ENCODE measurements around the gene SLC2A11. TPM values are rescaled to one million over a fixed set of nuclear protein-coding genes. Genes with fewer than 3 reads are reported as not detected.
A peak's percentile ranks its signal among the peaks of the same experiment; 100 is the strongest.

SLC2A11 gene
- total and polyA plus RNA-seq, 9 of the 15 experiments (the other 6 are each of a cell fraction or from before 2014, with no cell fraction given), result 0.44 to 2.7 (median 2.1) TPM

- no peak overlapping the region for H3K4me3 ChIP-seq
- H2AFZ ChIP-seq (ENCODE audit: low read depth, low read length), result no peak overlapping the region
- peaks cover 38% of the 10 kb centered on the region; the same call in 2 of the 3 replicates for H3K36me3 ChIP-seq (ENCODE audit: control insufficient read depth, insufficient read depth, low read length)
- ATAC-seq (no peak), DNase-seq (ENCODE audit: extremely low read depth in 1 of 4, low spot score in 3 of 4) (no peak), FAIRE-seq (no peak)
- no TSS peak for BruUV-seq (replicated peaks)
- in situ Hi-C loops (cut with MboI) (no loop called here), intact Hi-C loops (cut with micrococcal nuclease) (no loop called here)
- ChIA-PET CTCF (ENCODE audit: low intra/inter-chr PET ratio) (no interaction called here), POLR2A (interaction anchor here (0.7 to 1.5 kb wide), 4 partner anchors 9 to 217 kb away, joined by 3 to 5 read pairs (median 4); no protein-coding TSS in a partner anchor)
- H3K9ac ChIP-seq (ENCODE audit: insufficient read depth in 1 of 2, low read depth in 2 of 2, low read length in 2 of 2), result peak overlapping the region in 1 of 2 experiments; percentile 17; a peak in 1 of 4 replicates
- H3K9me3 ChIP-seq (replicated peaks; ENCODE audit: control insufficient read depth, insufficient read depth, low read depth, low read length), result no peaks in the 10 kb centered on the region
- no peaks in the 10 kb centered on the region for H3K79me2 ChIP-seq (ENCODE audit: control insufficient read depth, insufficient read depth, low read length)
- peaks cover 2 to 39% of the 10 kb centered on the region in 2 experiments; a peak in 4 of 5 replicates for H3K4me1 ChIP-seq (replicated peaks in 1 of 2; ENCODE audit: control insufficient read depth in 2 of 2, insufficient read depth in 2 of 2, low read length in 2 of 2)
- H3K4me2 ChIP-seq (ENCODE audit: insufficient read depth, low read length), result no peak overlapping the region
- no peaks in the 10 kb centered on the region; the same call in 1 of the 2 replicates for H4K20me1 ChIP-seq (replicated peaks; ENCODE audit: control insufficient read depth, insufficient read depth, low read length)
- no peak overlapping the region for H3K27ac ChIP-seq (ENCODE audit: extremely low read depth, low read depth, low read length)
- WGBS (ENCODE audit: insufficient coverage, low coverage, missing lambda C conversion rate), result 37% methylated on average over 6 of the region's 11 CpGs
- H3K27me3 ChIP-seq (ENCODE audit: control insufficient read depth in 2 of 2, insufficient read depth in 2 of 2, low read length in 2 of 2), result no peaks in the 10 kb centered on the region
- H3K9me1 ChIP-seq (ENCODE audit: control insufficient read depth, insufficient read depth, low read length), result no peaks in the 10 kb centered on the region
- TF ChIP-seq MTA1 (IDR thresholded peaks at IDR 0.05; ENCODE audit: borderline replicate concordance), result no peak
Observed at GRCh38 chr22:23835484-23836144, 22.1 kb upstream of the SLC2A11 start.

GRCh38 chr22:23836281-23836680 is 21.4 kb upstream of the SLC2A11 start:
- intact Hi-C loops (cut with micrococcal nuclease), result no loop called here
- Histone ChIP-seq H3K4me1 (replicated peaks in 1 of 2; ENCODE audit: control insufficient read depth in 2 of 2, insufficient read depth in 2 of 2, low read length in 2 of 2) (peaks cover 2 to 39% of the 10 kb centered on the region in 2 experiments; a peak in 4 of 5 replicates), H4K20me1 (replicated peaks; ENCODE audit: control insufficient read depth, insufficient read depth, low read length) (no peaks in the 10 kb centered on the region; the same call in 1 of the 2 replicates), H3K36me3 (ENCODE audit: control insufficient read depth, insufficient read depth, low read length) (peaks cover 33% of the 10 kb centered on the region; the same call in 2 of the 3 replicates), H3K4me2 (ENCODE audit: insufficient read depth, low read length) (no peak overlapping the region), H3K79me2 (ENCODE audit: control insufficient read depth, insufficient read depth, low read length) (no peaks in the 10 kb centered on the region), H3K9me3 (replicated peaks; ENCODE audit: control insufficient read depth, insufficient read depth, low read depth, low read length) (no peaks in the 10 kb centered on the region), H3K4me3 (no peak overlapping the region), H3K9me1 (ENCODE audit: control insufficient read depth, insufficient read depth, low read length) (no peaks in the 10 kb centered on the region), H2AFZ (ENCODE audit: low read depth, low read length) (no peak overlapping the region), H3K27me3 (ENCODE audit: control insufficient read depth in 2 of 2, insufficient read depth in 2 of 2, low read length in 2 of 2) (no peaks in the 10 kb centered on the region), H3K27ac (ENCODE audit: extremely low read depth, low read depth, low read length) (no peak overlapping the region), H3K9ac (ENCODE audit: insufficient read depth in 1 of 2, low read depth in 2 of 2, low read length in 2 of 2) (no peak overlapping the region)
- ChIA-PET CTCF (ENCODE audit: low intra/inter-chr PET ratio) (no interaction called here), POLR2A (interaction anchor here (1.0 kb wide), 1 partner anchor 65 kb away, joined by 3 read pairs; no protein-coding TSS in a partner anchor)
- no peak for DNase-seq (ENCODE audit: extremely low read depth in 1 of 4, low spot score in 3 of 4)
- FAIRE-seq, result no peak
- 91% methylated on average over 2 of the region's 5 CpGs for WGBS (ENCODE audit: insufficient coverage, low coverage, missing lambda C conversion rate)
- in situ Hi-C loops (cut with MboI), result no loop called here
- BruUV-seq (replicated peaks), result no TSS peak
- no peak for ATAC-seq
- TF ChIP-seq ZBTB34 (CRISPR knock-in tag; IDR thresholded peaks at IDR 0.05) (no peak), KDM5B (IDR thresholded peaks at IDR 0.05; ENCODE audit: insufficient replicate concordance, low read depth, low read length) (no peak), ATF3 (IDR thresholded peaks at IDR 0.05) (no peak), ATF3 (CRISPR knock-in tag; conservative IDR thresholded peaks at IDR 0.05) (no peak), ZNF655 (CRISPR knock-in tag; IDR thresholded peaks at IDR 0.05) (no peak), MIER1 (IDR thresholded peaks at IDR 0.05; ENCODE audit: low read depth) (no peak), BACH1 (tag; IDR thresholded peaks at IDR 0.05) (no peak), ZNF354B (CRISPR knock-in tag; IDR thresholded peaks at IDR 0.05) (no peak), SNIP1 (IDR thresholded peaks at IDR 0.05; ENCODE audit: low read depth) (no peak), TRIM28 (IDR thresholded peaks at IDR 0.05) (no peak), FOXK1 (CRISPR knock-in tag; IDR thresholded peaks at IDR 0.05; ENCODE audit: borderline replicate concordance) (no peak)
